SU-DHL-6 (cell line): ENCODE data around the gene STEAP1.
"Not testable (repeated sequence)": the region's sequence is repeated elsewhere in the genome, so short reads cannot be mapped to it uniquely, and the experiment has no call there.

ENCODE experiments used
- CTCF ChIP-seq: fragments of 200-600 bp; sonication (generic); IDR thresholded peaks from one replicate; pipeline ENCODE4 v1.5.1; 2017; ENCODE audit warnings: antibody characterized with exemption, mild to moderate bottlenecking, low read length, moderate library complexity; ENCODE audit not compliant: insufficient read depth, poor library complexity, severe bottlenecking
- EZH2phosphoT487 ChIP-seq: fragments of 200-600 bp; sonication (generic), shearing (Covaris generic); conservative IDR thresholded peaks from 2 replicates; pipeline ENCODE4 v1.6.1; 2018; ENCODE audit warnings: mild to moderate bottlenecking, antibody characterized with exemption, low read length, moderate library complexity, mixed read lengths

- TF ChIP-seq CTCF, EZH2phosphoT487: not testable (repeated sequence)
Observed at GRCh38 chr7:90118551-90119177, 35.6 kb upstream of the STEAP1 start.
